Measurements from ENCODE around the gene CTTN. TPM values are rescaled to one million over a fixed set of nuclear protein-coding genes. Genes with fewer than 3 reads are reported as not detected.

The CTTN gene
- total and polyA plus RNA-seq, 3 experiments from 2014 or later, result 17.0 to 19.3 TPM; not detected in 1

DNA sequence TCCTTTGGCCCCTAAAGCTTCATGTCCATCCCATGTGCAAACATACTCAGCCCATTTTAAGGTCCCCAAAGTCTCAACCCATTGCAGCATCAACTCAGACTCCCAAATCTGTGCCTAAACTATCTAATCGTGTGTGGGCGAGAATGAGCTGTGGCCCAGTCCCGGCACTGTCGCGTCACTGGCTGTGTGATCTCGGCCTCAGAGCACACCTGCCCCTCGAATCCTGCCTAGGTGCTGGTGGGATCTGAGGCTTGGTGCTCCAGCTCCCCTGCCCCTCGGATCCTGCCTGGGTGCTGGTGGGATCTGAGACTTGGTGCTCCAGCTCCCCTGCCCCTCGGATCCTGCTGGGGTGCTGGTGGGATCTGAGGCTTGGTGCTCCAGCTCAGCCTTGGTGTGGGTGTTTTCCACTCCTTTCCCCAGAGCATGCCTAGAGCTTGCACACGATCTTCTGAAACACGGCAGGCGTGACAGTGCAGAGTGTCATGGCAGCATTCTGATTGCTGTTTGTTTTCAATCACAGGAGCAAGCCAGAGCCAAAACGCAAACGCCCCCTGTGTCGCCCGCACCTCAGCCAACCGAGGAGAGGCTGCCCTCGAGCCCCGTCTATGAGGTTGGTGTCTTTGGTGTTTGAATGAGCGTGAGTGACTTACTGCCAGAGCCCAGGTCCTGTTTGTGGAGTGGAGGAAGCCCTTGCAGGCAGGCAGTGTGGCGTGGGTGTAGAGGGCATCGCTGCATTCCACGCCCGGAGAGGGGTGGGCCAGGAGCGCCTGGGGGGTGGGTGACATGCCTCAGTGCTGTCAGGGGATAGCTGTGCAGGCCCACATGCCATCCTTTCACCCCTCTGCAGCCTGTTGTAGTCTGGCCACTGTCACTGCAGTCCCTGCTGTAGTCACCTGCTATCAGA is 32.6 kb downstream of the CTTN start:
- Histone ChIP-seq H3K27ac (ENCODE audit: low read depth, low read length) (no peak overlapping the region), H3K27me3 (ENCODE audit: insufficient read depth, low read length, poor library complexity, severe bottlenecking) (no peaks in the 10 kb centered on the region), H3K9me3 (ENCODE audit: low read length) (no peaks in the 10 kb centered on the region), H3K4me1 (ENCODE audit: insufficient read depth, low read length) (no peaks in the 10 kb centered on the region), H3K4me3 (ENCODE audit: low read length) (no peak overlapping the region), H3K36me3 (ENCODE audit: insufficient read depth, low read length) (no peaks in the 10 kb centered on the region)
- Mint-ChIP-seq H3K4me1 (no peaks in the 10 kb centered on the region), H3K27ac (no peak overlapping the region), H3K4me3 (no peak overlapping the region), H3K27me3 (peaks cover 14 to 18% of the 10 kb centered on the region in 2 donors), H3K36me3 (no peaks in the 10 kb centered on the region), H3K9me3 (no peaks in the 10 kb centered on the region)
- no peak for DNase-seq
- CTCF ChIA-PET, result no interaction called here
- POLR2A ChIA-PET, result no interaction called here

DNA sequence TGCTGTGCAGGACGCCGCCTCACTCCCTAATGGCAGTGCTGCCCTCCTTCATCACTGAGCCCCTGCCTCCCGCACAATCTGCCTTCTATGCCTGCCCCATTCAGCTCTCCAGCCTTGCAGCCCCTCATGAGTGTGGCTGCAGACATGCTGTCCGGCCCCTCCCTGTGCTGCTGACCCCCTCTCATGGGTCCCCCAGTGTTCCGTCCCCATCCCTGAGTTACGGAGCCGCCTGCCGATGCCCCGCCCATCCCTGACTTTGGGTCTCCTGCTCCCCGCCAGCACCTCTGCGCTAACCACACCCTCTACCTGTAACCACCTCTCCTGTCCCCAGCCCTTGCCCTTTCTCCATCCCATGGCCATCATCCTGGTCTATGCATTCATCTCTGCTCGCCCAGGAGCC is 33.3 kb downstream of the CTTN start:
- POLR2A ChIA-PET, result interaction anchor here (0.5 kb wide), 1 partner anchor 37 kb away, joined by 4 read pairs; no protein-coding TSS in a partner anchor
- no peaks in the 10 kb centered on the region for H3K27me3 ChIP-seq (ENCODE audit: insufficient read depth, low read length, poor library complexity, severe bottlenecking)

DNA sequence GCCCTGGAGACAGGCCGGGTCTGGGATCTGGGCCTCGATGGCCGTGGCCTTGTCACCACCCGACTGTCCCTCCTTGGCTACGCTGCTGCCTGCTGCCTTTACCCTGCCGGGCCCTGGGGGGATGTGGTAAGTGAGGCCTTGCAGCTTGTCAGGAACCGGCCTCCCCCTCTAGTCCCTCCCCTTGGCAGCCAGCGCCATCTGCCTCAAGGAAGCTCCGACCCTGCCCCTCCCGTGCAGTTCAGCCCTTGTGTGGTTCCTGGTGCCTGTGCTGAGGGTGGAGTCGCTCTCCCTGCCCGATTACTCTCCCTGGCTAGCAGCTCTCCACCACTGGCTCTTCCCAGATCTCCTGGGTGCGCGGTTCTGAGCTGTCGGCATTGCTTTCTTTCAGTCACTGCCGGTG is 33.7 kb downstream of the CTTN start:
- Histone ChIP-seq H3K4me3 (ENCODE audit: low read length) (no peak overlapping the region), H3K4me1 (ENCODE audit: insufficient read depth, low read length) (no peaks in the 10 kb centered on the region), H3K36me3 (ENCODE audit: insufficient read depth, low read length) (no peaks in the 10 kb centered on the region), H3K9me3 (ENCODE audit: low read length) (no peaks in the 10 kb centered on the region), H3K27ac (ENCODE audit: low read depth, low read length) (no peak overlapping the region), H3K27me3 (ENCODE audit: insufficient read depth, low read length, poor library complexity, severe bottlenecking) (no peaks in the 10 kb centered on the region)
- peaks cover 14 to 18% of the 10 kb centered on the region in 2 donors for H3K27me3 Mint-ChIP-seq
- H3K36me3 Mint-ChIP-seq, result no peaks in the 10 kb centered on the region
- no peaks in the 10 kb centered on the region for H3K4me1 Mint-ChIP-seq
- ChIA-PET CTCF (no interaction called here), POLR2A (interaction anchor here (0.5 kb wide), 1 partner anchor 37 kb away, joined by 4 read pairs; no protein-coding TSS in a partner anchor)
- no peak for DNase-seq
- peak overlapping the region in 1 of 8 donors; percentile 64 for H3K27ac Mint-ChIP-seq
- no peaks in the 10 kb centered on the region for H3K9me3 Mint-ChIP-seq
- no peak overlapping the region for H3K4me3 Mint-ChIP-seq

More for the DNA sequence above, 33.3 kb downstream of the CTTN start:
- H3K36me3 ChIP-seq (ENCODE audit: insufficient read depth, low read length), result no peaks in the 10 kb centered on the region
- no peaks in the 10 kb centered on the region for H3K9me3 Mint-ChIP-seq
- no peaks in the 10 kb centered on the region for H3K4me1 Mint-ChIP-seq
- no peaks in the 10 kb centered on the region for H3K9me3 ChIP-seq (ENCODE audit: low read length)
- H3K27ac Mint-ChIP-seq, result peak overlapping the region in 2 of 8 donors; percentile 64 to 88
- CTCF ChIA-PET, result no interaction called here
- H3K27me3 Mint-ChIP-seq, result peaks cover 14 to 18% of the 10 kb centered on the region in 2 donors
- no peak for DNase-seq
- H3K4me3 Mint-ChIP-seq, result no peak overlapping the region
- H3K4me1 ChIP-seq (ENCODE audit: insufficient read depth, low read length), result no peaks in the 10 kb centered on the region
- H3K27ac ChIP-seq (ENCODE audit: low read depth, low read length), result no peak overlapping the region
- no peaks in the 10 kb centered on the region for H3K36me3 Mint-ChIP-seq
- no peak overlapping the region for H3K4me3 ChIP-seq (ENCODE audit: low read length)

DNA sequence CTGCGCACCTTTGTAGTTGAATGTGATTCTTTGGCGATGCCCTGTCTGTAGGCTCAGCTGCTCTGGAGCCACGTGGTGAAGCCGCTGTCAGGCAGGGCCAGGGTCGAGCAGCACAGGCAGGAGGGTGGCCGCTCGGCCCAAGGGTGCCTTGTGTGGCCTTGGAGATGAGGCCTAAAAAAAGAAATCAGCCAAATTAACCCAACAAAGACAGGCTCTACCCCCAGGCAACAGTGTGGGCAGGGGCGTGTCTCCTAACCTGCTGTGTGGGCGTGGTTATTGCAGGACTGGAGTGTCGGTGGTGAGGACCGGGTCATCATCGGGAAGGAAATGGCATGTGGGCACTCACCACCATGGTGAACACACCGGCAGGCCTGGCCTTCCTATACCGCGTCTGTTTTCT is 34.3 kb downstream of the CTTN start:
- Mint-ChIP-seq H3K4me3 (peak overlapping the region in 1 of 7 donors; percentile 6), H3K27me3 (peaks cover 11 to 14% of the 10 kb centered on the region in 2 donors), H3K27ac (no peak overlapping the region), H3K36me3 (no peaks in the 10 kb centered on the region), H3K9me3 (no peaks in the 10 kb centered on the region), H3K4me1 (no peaks in the 10 kb centered on the region)
- Histone ChIP-seq H3K27me3 (ENCODE audit: insufficient read depth, low read length, poor library complexity, severe bottlenecking) (no peaks in the 10 kb centered on the region), H3K36me3 (ENCODE audit: insufficient read depth, low read length) (no peaks in the 10 kb centered on the region), H3K27ac (ENCODE audit: low read depth, low read length) (no peak overlapping the region), H3K4me1 (ENCODE audit: insufficient read depth, low read length) (no peaks in the 10 kb centered on the region), H3K4me3 (ENCODE audit: low read length) (no peak overlapping the region), H3K9me3 (ENCODE audit: low read length) (no peaks in the 10 kb centered on the region)
- POLR2A ChIA-PET, result no interaction called here
- CTCF ChIA-PET, result no interaction called here
- no peak for DNase-seq

DNA sequence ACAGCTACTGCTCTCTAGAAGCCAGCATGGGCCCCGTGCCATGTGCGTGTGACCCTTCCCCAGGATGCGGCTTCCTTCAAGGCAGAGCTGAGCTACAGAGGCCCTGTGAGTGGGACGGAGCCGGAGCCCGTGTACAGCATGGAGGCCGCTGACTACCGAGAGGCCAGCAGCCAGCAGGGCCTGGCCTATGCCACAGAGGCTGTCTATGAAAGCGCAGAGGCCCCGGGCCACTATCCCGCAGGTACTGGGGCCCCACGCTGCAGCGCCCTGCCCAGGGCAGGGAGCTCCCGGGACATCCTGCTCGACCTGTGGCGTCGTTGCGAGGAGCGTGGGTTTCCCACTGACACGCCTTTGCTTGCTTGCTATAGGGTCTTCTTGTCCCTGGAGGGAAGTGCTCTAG is 34.7 kb downstream of the CTTN start:
- Histone ChIP-seq H3K36me3 (ENCODE audit: insufficient read depth, low read length) (no peaks in the 10 kb centered on the region), H3K27me3 (ENCODE audit: insufficient read depth, low read length, poor library complexity, severe bottlenecking) (no peaks in the 10 kb centered on the region), H3K4me3 (ENCODE audit: low read length) (no peak overlapping the region), H3K9me3 (ENCODE audit: low read length) (no peaks in the 10 kb centered on the region), H3K27ac (ENCODE audit: low read depth, low read length) (no peak overlapping the region), H3K4me1 (ENCODE audit: insufficient read depth, low read length) (no peaks in the 10 kb centered on the region)
- peaks cover 11 to 12% of the 10 kb centered on the region in 2 donors for H3K27me3 Mint-ChIP-seq
- H3K27ac Mint-ChIP-seq, result no peak overlapping the region
- DNase-seq, result no peak
- H3K4me3 Mint-ChIP-seq, result peak overlapping the region in 1 of 7 donors; percentile 6
- POLR2A ChIA-PET, result no interaction called here
- no peaks in the 10 kb centered on the region for H3K36me3 Mint-ChIP-seq
- H3K4me1 Mint-ChIP-seq, result no peaks in the 10 kb centered on the region
- CTCF ChIA-PET, result no interaction called here
- H3K9me3 Mint-ChIP-seq, result no peaks in the 10 kb centered on the region

DNA sequence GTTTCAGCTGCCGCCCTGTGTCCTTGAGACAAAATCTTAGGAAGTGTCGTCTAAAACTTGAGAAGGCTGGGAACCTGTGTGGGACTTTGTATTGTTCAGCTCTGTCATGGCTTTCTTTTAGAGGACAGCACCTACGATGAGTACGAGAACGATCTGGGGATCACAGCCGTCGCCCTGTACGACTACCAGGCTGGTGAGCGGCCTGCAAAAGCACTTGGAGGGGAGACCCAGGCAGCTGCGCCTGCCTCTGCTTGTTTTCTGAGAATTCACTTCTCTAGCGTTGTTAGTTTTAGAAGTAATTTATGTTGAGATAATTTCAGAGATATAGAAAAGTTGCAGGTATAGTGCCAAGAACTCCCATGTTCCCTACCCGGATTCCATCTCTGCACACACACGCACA is 35.2 kb downstream of the CTTN start:
- no peaks in the 10 kb centered on the region for H3K4me1 ChIP-seq (ENCODE audit: insufficient read depth, low read length)
- no peaks in the 10 kb centered on the region for H3K9me3 Mint-ChIP-seq
- DNase-seq, result no peak
- H3K36me3 ChIP-seq (ENCODE audit: insufficient read depth, low read length), result no peaks in the 10 kb centered on the region
- ChIA-PET POLR2A (no interaction called here), CTCF (no interaction called here)
- H3K27me3 ChIP-seq (ENCODE audit: insufficient read depth, low read length, poor library complexity, severe bottlenecking), result no peaks in the 10 kb centered on the region
- no peaks in the 10 kb centered on the region for H3K9me3 ChIP-seq (ENCODE audit: low read length)
- no peak overlapping the region for H3K4me3 ChIP-seq (ENCODE audit: low read length)
- no peak overlapping the region for H3K4me3 Mint-ChIP-seq
- no peaks in the 10 kb centered on the region for H3K4me1 Mint-ChIP-seq
- H3K27me3 Mint-ChIP-seq, result peaks cover 8 to 13% of the 10 kb centered on the region in 2 donors
- H3K36me3 Mint-ChIP-seq, result no peaks in the 10 kb centered on the region
- H3K27ac ChIP-seq (ENCODE audit: low read depth, low read length), result no peak overlapping the region
- no peak overlapping the region for H3K27ac Mint-ChIP-seq

DNA sequence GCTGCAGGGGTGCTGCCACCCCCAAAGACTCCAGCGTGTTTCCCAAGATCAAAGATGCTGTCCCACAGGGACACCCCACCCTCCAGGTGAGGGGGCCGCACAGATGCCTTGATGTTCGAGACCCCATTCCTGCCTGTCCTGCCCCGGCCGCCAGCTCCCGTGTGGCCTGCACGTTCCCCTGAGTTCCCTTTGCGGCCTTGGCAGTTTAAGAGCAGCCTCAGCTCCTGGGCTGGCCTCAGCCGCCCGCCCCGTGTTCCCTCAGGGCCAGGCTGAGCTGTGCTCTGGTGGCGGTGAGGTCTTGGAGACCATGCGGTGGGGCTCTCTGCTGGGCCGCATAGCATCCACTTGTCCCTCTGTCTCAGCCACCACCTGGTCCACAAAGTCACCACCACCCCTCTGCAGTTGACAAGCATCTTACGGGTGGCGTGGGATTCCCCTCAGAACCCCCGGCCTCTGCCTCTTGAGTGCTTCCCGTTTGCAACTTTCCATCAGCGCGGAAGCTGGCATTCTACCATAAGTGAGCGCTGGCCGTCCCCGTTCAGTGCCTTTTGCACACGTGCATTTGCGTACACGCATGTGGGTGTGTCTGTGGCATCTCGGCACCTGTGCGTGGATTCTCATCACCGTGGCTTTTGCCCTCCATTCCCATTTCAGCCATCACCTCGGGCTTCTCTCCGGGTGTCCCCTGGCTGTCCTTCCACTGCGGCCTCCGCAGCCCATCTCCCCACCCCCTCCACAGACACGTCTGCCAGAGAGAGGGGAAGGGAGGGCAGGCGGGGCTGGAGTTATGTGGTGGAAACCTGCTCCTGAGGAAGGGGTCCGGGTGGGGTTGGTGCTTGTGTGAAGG is 35.9 kb downstream of the CTTN start:
- Mint-ChIP-seq H3K9me3 (no peaks in the 10 kb centered on the region), H3K4me1 (no peaks in the 10 kb centered on the region), H3K27me3 (peaks cover 3 to 9% of the 10 kb centered on the region in 2 donors), H3K4me3 (no peak overlapping the region), H3K36me3 (no peaks in the 10 kb centered on the region), H3K27ac (no peak overlapping the region)
- H3K27me3 ChIP-seq (ENCODE audit: insufficient read depth, low read length, poor library complexity, severe bottlenecking), result no peaks in the 10 kb centered on the region
- H3K4me3 ChIP-seq (ENCODE audit: low read length), result no peak overlapping the region
- no peaks in the 10 kb centered on the region for H3K36me3 ChIP-seq (ENCODE audit: insufficient read depth, low read length)
- no peaks in the 10 kb centered on the region for H3K9me3 ChIP-seq (ENCODE audit: low read length)
- CTCF ChIA-PET, result no interaction called here
- no peak overlapping the region for H3K27ac ChIP-seq (ENCODE audit: low read depth, low read length)
- POLR2A ChIA-PET, result no interaction called here
- no peak for DNase-seq
- no peaks in the 10 kb centered on the region for H3K4me1 ChIP-seq (ENCODE audit: insufficient read depth, low read length)

DNA sequence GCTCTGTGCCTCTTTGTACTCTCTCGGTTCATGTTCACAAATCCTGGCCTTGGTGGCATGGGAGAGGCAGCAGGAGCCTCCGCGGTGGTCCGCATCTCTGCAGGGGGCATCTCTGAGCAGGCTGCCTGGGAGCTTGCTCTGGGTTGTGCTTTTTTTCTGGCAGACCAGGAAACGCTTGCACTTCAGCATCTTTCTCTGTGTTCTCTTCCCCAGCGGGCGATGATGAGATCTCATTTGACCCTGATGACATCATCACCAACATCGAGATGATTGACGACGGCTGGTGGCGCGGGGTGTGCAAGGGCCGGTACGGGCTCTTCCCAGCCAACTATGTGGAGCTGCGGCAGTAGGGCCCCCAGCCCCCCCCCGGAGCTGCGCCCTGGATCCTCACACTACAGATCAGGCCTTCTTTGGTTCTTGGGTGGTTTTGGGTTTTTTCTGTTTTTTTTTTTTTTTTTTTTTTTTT is 36.5 kb downstream of the CTTN start:
- POLR2A ChIA-PET, result no interaction called here
- CTCF ChIA-PET, result no interaction called here
- H3K9me3 Mint-ChIP-seq, result no peaks in the 10 kb centered on the region

More for the DNA sequence above, 36.5 kb downstream of the CTTN start:
- Histone ChIP-seq H3K9me3 (ENCODE audit: low read length) (no peaks in the 10 kb centered on the region), H3K4me3 (ENCODE audit: low read length) (no peak overlapping the region), H3K27me3 (ENCODE audit: insufficient read depth, low read length, poor library complexity, severe bottlenecking) (no peaks in the 10 kb centered on the region), H3K36me3 (ENCODE audit: insufficient read depth, low read length) (no peaks in the 10 kb centered on the region), H3K4me1 (ENCODE audit: insufficient read depth, low read length) (no peaks in the 10 kb centered on the region), H3K27ac (ENCODE audit: low read depth, low read length) (no peak overlapping the region)
- no peaks in the 10 kb centered on the region for H3K4me1 Mint-ChIP-seq
- no peak for DNase-seq
- peak overlapping the region in 1 of 8 donors; percentile 33 for H3K27ac Mint-ChIP-seq
- no peaks in the 10 kb centered on the region for H3K36me3 Mint-ChIP-seq
- H3K27me3 Mint-ChIP-seq, result peaks cover 7 to 14% of the 10 kb centered on the region in 2 donors
- no peak overlapping the region for H3K4me3 Mint-ChIP-seq
